Mesothelial cell of epicardium (in vitro differentiated cells): ENCODE data around the gene SLC38A9. TPM values are rescaled to one million over a fixed set of nuclear protein-coding genes. Genes with fewer than 3 reads are reported as not detected.

Source experiments
- DNase-seq, 2 experiments: peaks; one replicate each; pipeline ENCODE4 v3.0.0; 2021; ENCODE audit warnings: low spot score in 2 of 2; ENCODE audit not compliant: unreplicated experiment in 2 of 2
- H3K27ac Mint-ChIP-seq: 2 replicates; pipeline ENCODE4 v1.8.0; 2021; ENCODE audit warnings: mixed read lengths
- H3K27me3 Mint-ChIP-seq: 2 replicates; pipeline ENCODE4 v1.8.0; 2021; ENCODE audit warnings: low read depth, mixed read lengths
- H3K36me3 Mint-ChIP-seq: 2 replicates; pipeline ENCODE4 v1.8.0; 2021; ENCODE audit warnings: mixed read lengths
- H3K4me1 Mint-ChIP-seq: 2 replicates; pipeline ENCODE4 v1.8.0; 2021; ENCODE audit warnings: mixed read lengths
- H3K4me3 Mint-ChIP-seq: 2 replicates; pipeline ENCODE4 v1.8.0; 2021; ENCODE audit warnings: mild to moderate bottlenecking, moderate library complexity, mixed read lengths
- H3K9me3 Mint-ChIP-seq: 2 replicates; pipeline ENCODE4 v1.8.0; 2021; ENCODE audit warnings: mixed read lengths
- CTCF ChIP-seq: fragments of 200-600 bp; sonication (generic); IDR thresholded peaks from one replicate; pipeline ENCODE4 v1.5.0; 2021; ENCODE audit warnings: antibody characterized with exemption; ENCODE audit not compliant: unreplicated experiment
- total RNA-seq: library from RNA; stranded (reverse); gene quantifications from 3 replicates; pipeline ENCODE4 v1.2.1, GENCODE V29; 2021

The SLC38A9 gene
- total RNA-seq, 1 donor from 2014 or later, result 39.9 TPM

DNA sequence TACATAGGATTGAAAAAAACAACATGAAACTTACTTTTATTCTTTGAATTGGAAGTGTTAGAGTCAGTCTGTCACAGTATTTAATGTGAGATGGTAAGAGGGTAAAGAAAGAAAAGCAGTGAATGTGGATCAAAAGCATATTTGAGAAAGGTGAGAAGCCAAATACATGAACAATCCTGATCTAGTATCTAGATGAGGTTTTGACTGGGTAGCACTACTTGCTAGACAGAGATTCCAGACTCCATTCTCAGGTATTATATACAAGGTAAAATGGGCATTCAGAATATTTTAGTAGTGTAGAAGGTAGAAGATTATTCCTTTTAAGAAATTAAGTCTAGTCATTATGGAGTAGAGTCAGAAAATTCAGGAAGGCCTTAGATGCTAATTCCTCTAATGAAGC, 62.2 kb downstream of the SLC38A9 start:
- Mint-ChIP-seq H3K27ac (no peak overlapping the region), H3K4me3 (no peak overlapping the region), H3K9me3 (no peaks in the 10 kb centered on the region), H3K36me3 (peaks cover 36% of the 10 kb centered on the region), H3K4me1 (no peaks in the 10 kb centered on the region), H3K27me3 (no peaks in the 10 kb centered on the region)
- TF ChIP-seq CTCF, result no peak
- no peak for DNase-seq

GRCh38 chr5:55645304-55645703, 66.8 kb downstream of the SLC38A9 start:
- Mint-ChIP-seq H3K27me3 (no peaks in the 10 kb centered on the region), H3K9me3 (no peaks in the 10 kb centered on the region), H3K27ac (no peak overlapping the region), H3K36me3 (peaks cover 36% of the 10 kb centered on the region), H3K4me3 (no peak overlapping the region), H3K4me1 (no peaks in the 10 kb centered on the region)
- no peak for DNase-seq
- TF ChIP-seq CTCF, result no peak

GRCh38 chr5:55638455-55638854, 73.7 kb downstream of the SLC38A9 start:
- no peak for TF ChIP-seq CTCF
- Mint-ChIP-seq H3K4me3 (no peak overlapping the region), H3K27ac (no peak overlapping the region), H3K36me3 (peaks cover 9% of the 10 kb centered on the region), H3K4me1 (peaks cover 26% of the 10 kb centered on the region), H3K27me3 (no peaks in the 10 kb centered on the region), H3K9me3 (no peaks in the 10 kb centered on the region)
- no peak for DNase-seq

DNA sequence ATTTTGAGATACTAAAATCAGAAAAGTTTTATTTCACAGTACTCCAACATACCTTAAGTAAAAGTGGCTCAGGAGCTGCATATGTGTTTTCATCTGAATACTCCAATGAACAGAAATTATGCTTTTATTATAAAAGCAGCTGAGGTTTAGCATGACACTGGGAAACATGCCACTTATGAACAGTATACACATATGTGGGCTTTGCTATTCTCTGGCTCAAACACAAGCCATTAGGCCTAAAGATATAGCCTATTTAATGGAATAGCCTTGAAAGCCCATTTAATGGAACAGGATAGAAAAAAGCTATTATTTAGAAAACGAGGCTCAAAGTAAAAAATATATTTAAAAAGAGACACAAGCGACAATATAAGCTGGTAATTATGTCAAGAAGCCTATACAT, 74.1 kb downstream of the SLC38A9 start:
- Mint-ChIP-seq H3K36me3 (peaks cover 8% of the 10 kb centered on the region), H3K27ac (no peak overlapping the region), H3K9me3 (no peaks in the 10 kb centered on the region)

GRCh38 chr5:55636683-55637082, 75.4 kb downstream of the SLC38A9 start:
- H3K27ac Mint-ChIP-seq, result peak overlapping the region; percentile 23

More for the DNA sequence above, 74.1 kb downstream of the SLC38A9 start:
- Mint-ChIP-seq H3K27me3 (no peaks in the 10 kb centered on the region), H3K4me1 (peaks cover 27% of the 10 kb centered on the region), H3K4me3 (no peak overlapping the region)
- no peak for TF ChIP-seq CTCF
- DNase-seq, result no peak

More at GRCh38 chr5:55636683-55637082, 75.4 kb downstream of the SLC38A9 start:
- no peak for TF ChIP-seq CTCF
- DNase-seq, result no peak
- no peaks in the 10 kb centered on the region for H3K27me3 Mint-ChIP-seq
- H3K36me3 Mint-ChIP-seq, result peaks cover 15% of the 10 kb centered on the region
- H3K9me3 Mint-ChIP-seq, result no peaks in the 10 kb centered on the region
- H3K4me1 Mint-ChIP-seq, result peaks cover 29% of the 10 kb centered on the region
- H3K4me3 Mint-ChIP-seq, result no peak overlapping the region
